ENCODE measurements around the gene PC. TPM values are rescaled to one million over a fixed set of nuclear protein-coding genes. Genes with fewer than 3 reads are reported as not detected.
A peak's percentile ranks its signal among the peaks of the same experiment; 100 is the strongest.

The PC gene
- polyA plus RNA-seq, 1 donor = 25.4 TPM

DNA sequence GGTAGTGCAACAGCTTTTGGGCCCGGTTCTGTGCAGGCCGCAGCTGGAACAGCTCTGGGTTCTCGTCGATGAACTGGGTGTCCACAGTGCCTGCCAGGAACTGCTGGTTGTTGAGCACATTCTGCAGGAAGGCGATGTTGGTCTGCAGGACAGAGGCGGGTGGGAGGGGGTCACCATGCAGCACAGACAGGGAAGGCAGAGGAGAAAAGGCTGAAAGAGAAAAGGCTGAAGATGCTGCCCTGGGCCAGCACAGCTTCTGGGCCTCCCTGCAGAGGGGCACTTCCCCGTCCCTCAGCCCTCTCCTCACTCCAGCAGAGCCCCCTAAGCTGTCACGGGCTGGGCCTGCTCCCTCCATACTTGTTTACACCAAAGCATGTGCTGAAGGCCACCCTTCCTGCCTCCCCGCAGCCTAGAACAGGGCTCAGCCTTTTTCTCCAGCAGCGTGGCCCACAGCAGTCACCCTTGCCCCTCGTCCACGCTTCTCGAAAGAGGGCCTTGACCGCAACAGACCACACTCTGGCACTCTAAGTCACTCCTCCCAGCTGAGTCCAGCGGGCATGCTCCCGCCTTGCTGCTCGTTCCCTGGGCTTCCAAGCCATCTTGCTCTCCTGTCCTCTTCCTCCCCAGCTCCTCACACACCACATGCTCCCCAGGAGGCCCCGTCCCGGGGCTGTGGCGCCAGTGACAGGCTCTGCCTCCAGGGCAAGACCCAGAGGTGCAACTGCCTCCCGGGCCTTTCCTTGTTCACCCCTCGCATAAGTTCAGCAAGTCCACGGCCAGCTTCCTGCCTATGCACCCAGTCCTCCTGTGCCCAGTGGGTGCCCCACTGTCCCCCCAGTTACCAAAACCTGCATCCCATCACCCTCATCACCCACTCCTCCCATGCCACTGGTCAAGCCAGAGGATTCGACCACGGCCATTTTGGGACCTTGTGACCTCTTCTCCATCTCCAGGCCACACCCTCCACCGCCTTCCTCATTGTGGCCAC, 104.6 kb downstream of the PC start:
- DNase-seq = no peak

DNA sequence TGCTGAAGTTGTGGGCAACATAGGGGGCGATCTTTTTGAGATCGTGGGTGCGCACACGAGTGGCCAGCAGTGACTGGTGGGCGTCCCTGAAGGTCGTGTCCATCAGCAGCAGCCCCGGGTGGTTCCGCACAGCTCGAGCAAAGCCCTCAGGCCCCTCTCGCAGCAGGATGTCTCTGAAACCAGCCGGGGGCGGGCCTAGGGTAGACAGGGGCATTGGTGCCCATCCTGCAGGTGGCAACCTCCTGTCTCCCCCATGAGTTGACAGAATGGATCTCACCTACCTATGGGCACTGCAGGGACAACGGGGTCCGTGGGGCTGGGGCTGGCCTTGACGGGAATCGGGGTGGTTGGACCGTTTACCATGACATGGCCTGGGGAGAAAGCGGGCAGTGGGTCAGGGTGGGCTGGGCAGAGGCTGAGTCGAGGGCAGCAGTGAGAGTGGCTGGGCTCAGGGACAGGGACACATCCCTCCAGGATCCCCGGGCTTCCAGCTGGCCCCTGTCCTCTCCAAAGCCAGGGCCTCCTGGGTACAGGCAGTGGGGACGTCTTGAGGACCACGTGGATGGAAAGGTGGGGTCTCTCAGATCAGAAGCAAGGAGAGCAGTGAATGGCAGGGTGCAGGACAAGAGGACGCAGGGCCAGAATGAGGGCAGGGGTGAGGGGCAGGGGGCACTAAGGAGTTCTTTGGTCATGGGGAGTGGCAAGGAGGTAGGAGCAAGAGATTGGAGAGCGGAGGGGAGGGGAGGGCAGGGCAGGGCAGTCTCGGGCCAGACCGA, 105.5 kb downstream of the PC start:
- no peak for DNase-seq

GRCh38 chr11:66851698-66852465, 106.3 kb downstream of the PC start:
- no peak for DNase-seq

- DNase-seq = no peak
Measured at GRCh38 chr11:66851239-66851596, 107.0 kb downstream of the PC start.

DNA sequence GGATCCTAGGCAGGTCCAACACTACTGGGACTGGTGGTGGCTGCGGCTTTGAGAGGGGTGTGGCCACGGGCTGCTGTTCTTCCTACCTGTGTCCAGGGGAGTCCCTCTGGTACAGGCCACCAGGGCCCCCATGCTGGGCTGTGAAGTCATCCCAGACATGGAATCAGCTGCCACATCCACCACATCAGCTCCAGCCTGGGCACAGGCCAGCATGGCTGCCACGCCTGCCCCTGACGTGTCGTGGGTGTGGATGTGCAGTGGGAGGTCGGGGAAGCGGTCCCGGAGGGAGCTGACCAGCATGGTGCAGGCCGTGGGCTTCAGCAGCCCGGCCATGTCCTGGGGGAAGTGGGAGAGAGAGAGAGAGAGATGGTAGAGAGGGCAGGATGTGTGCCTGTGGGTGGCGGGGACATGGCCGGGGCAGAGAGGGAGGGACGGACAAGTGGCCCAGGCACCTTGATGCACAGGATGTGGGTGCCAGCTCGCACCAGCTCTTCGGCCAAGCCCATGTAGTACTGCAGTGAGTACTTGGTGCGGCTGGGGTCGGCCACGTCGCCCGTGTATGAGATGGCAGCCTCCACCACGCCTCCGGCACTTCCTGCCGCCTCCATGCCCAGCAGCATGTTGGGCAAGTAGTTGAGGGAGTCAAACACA, 107.5 kb downstream of the PC start:
- no peak for DNase-seq

DNA sequence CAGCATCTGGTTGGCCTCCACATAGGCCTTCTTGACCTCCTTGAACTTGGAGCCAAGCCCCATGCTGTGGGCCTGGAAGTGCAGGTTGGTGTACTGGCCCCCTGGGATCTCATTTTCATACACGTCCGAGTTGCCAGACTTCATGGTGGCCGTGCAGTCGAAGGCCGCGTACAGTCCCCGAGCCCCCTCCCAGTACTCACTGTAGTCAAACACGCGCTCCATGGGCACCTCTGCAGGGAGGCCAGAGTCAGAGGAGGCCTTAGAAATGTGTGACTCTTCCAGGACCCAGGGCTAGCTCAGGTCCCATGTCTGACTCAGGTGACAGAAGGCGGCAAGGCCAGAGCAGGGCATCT, 108.0 kb downstream of the PC start:
- DNase-seq = no peak

GRCh38 chr11:66849501-66850234, 108.5 kb downstream of the PC start:
- DNase-seq = no peak

GRCh38 chr11:66848671-66849500, 109.3 kb downstream of the PC start:
- no peak for DNase-seq

- DNase-seq = no peak
Measured at GRCh38 chr11:66847461-66848232, 110.5 kb downstream of the PC start.

GRCh38 chr11:66846671-66847091, 111.5 kb downstream of the PC start:
- no peak for DNase-seq

GRCh38 chr11:66845876-66846212, 112.3 kb downstream of the PC start:
- DNase-seq = no peak

GRCh38 chr11:66845143-66845875, 112.9 kb downstream of the PC start:
- no peak for DNase-seq

GRCh38 chr11:66844496-66845142, 113.6 kb downstream of the PC start:
- no peak for DNase-seq

DNA sequence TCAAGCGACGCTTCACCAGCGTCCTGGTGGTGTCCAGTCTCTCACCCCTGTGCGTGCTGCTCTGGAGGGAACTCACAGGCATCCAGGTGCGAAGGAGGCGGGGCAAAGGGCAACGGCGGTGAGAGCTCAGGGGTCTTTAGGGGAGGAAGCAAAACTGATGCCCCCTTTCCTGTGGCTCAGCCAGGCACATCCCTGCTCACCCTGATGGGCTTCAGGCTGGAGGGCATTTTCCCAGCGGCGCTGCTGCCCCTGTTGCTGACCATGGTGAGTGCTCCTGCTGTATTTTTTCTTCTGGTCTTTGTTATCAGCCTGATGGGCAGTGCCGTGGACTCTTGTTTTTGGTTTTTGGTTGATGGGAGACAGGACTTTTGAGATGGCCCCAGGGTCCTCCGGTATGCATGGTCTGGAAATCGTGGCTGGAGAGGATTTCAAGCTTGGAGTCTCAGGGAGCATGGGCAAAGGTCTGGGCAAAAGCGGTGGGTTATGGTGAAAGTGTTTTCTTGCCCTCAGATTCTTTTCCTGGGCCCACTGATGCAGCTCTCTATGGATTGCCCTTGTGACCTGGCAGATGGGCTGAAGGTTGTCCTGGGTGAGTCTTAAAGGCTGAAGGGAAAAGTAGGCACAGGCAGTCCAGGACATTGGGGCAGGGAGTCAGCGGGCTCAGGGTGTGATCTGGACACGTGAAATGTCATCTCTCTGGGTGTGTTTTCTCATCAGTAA, 114.2 kb downstream of the PC start:
- no peak for DNase-seq

GRCh38 chr11:66842896-66843775, 115.0 kb downstream of the PC start, which contains the start of gene RCE1:
Gene RCE1 (plus strand): TSS chr11:66843441. CDS start chr11:66843456, 15 bp downstream.
- DNase-seq = peak; percentile 93

- DNase-seq = no peak
Measured at GRCh38 chr11:66842501-66842895, 115.7 kb downstream of the PC start.

DNA sequence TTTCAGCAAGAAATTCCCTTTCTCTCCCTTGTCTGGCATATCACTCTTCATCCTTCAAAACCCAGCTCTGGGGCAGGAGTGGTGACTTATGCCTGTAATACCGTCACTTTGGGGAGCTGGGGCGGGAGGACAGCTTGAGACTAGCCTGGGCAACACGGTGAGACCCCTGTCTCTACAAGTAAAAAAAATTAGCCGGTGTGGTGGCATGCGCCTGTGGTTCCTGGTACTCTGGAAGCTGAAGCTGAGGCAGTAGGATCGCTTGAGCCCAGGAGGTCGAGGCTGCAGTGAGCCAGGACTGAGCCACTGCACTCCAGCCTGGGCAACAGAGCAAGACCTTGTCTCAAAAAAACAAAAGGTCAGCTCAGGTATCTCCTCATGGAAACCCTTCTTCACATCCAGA, 116.3 kb downstream of the PC start:
- no peak for DNase-seq
